NCI-H2081 (cell line): Measurements from ENCODE around the gene HSDL1.

Experiments used
- DNase-seq, 2 experiments: peaks; one replicate each; lab custom pipeline; 2025; lab: John Stamatoyannopoulos, UW

Gene HSDL1

DNA sequence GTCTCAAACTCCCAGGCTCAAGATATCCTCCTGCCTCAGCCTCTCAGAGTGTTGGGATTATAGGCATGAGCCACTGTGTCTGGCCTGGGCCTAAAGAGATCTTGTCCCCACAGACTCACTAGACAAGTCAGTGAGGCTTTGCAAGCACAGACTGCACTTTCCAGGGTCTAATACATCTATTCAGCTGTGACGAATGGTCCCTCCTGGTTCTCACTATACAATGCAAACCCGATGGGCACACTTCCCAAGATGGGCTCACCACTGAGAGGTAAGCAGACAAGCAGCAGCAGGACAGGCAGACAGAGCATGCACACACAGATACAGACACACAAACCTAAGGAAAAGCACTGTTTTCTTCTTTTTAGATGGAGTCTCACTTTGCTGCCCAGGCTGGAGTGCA, 37.1 kb downstream of the HSDL1 start:
- no peak for DNase-seq

DNA sequence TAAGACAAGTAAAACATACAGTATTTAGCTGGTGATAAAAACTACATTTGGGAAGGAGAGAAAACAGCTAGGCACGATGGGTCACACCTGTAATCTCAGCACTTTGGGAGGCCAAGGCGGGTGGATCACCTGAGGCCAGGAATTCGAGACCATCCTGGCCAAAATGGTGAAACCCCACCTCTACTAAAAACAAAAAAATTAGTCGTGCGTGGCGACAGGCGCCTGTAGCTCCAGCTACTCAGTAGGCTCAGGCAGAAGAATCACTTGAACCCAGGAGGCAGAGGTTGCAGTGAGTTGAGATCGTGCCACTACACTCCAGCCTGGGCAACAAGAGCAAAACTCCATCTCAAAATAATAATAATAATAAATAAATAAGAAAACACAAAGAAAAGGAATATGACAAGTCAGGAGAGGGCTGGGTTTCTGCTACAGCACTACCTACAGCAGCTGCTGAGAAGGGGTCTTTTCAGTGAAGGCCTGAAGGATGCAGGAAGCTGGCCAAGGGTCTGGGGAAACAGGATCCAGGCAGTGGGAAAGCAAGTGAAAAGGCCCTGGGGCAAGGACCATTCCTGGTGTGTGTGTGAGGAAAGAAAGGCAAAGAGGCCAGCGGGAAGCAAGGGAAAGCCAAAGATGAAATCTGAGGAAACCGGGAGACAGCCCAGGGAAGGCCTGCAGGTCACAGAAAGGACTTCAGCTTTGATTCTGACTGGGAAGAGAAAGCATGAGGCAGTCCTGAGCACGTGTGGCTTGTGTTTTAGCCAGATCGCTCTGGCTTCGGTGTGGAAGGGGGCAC, 38.8 kb downstream of the HSDL1 start:
- no peak for DNase-seq

DNA sequence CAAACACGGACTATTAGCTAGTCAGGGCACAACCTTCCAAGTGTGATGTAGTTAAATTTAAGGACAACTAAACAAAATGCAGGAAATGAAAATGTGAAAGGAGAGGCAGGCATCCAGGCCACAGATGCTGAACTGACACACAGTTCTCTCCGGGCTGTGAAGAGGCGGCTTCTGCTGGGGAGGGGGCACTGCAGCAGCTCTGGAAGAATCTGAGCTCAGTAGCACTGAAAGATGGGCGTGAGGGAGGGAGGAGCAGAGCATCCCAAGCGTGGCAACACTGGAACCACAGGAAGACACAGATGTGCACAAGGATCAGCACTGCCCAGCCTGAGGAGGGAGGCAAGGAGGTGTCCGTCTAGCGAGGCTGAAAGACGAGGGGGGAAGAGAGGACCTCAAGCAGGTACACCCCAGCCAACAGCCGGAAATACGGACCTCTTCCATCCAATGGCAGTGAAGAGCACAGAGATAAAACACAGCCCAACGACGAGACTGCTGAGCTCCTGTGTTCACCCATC, 39.6 kb downstream of the HSDL1 start:
- DNase-seq: no peak

DNA sequence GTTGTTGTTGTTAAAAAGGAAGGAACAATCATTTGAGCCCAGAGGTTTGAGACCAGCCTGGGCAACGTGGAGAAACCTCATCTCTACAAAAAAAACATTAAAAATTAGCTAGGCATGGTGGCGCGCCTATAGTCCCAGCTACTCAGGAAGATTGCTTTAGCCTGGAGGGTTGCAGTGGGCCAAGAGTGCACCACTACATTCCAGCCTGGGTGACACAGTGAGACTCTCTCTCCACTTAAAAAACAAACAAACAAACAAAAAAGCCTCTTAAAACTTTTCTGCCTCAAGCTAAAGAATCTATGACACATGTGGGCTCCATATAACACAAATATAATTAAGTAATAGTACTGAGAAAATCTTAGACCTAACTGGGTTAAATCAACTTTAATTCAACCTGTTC, 40.7 kb downstream of the HSDL1 start:
- DNase-seq: no peak

DNA sequence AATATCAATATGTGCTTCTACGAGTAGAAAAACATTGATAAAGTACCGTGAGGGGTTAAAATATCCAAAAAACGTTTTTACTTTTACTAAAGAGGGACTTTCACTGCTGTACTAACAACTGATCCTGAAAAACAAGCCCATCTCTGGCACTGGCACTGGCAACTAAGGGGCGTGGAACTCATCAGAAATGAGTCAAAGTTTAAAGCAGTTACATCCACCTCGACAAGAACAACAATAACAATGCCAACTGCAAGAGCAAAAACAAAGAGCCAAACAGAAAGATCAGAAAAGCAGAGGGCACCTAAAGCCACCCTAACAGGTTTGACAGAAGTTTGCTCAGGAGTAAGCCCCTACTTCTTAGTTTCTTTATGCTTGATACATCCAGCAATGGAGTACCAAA, 41.3 kb downstream of the HSDL1 start:
- no peak for DNase-seq

DNA sequence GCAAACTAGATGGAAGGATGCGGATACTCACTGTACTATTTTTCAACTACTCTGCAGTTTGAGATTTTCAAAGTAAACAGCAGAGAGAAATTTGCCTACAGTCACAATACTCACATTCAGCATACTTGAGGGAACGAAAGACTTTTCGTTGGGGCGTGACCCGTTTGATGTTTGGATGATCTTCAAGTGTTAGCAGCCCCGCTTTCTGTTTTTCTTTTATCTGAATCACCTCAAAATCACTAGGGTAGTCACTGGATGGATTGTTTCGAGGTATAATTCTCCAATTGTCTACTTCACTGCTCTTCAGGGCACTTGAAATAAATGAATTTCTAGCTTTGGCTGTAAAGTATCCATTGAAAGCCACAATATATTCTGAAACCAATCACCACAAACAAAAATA, 46.0 kb downstream of the HSDL1 start:
- DNase-seq: no peak

DNA sequence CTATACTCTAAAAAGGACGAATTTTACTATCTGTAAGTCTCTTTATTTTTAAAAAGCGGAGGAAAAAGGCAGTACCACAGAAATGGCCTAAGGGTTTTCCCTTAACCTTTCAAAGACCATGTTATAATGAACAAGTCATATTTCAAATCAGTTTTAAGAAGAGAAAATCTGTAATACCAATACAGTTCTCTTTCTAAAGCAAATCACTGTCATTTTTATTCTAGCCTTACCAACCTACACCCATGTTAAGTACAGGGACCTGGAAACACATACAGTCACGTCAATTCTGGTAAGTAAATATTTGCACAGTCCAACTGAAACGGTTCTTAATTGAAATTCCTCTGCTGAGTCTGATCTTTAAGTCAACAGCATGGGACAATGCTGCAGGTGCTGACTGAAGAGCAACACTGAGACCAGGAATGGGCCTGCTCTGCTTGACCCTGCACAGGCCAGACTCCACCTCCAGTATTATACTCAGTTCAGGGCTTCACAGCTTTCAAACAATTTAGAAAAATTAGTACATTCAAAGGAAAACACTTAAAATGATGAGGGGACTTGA, 48.5 kb downstream of the HSDL1 start:
- DNase-seq: peak in 1 of 2 experiments; percentile 63

DNA sequence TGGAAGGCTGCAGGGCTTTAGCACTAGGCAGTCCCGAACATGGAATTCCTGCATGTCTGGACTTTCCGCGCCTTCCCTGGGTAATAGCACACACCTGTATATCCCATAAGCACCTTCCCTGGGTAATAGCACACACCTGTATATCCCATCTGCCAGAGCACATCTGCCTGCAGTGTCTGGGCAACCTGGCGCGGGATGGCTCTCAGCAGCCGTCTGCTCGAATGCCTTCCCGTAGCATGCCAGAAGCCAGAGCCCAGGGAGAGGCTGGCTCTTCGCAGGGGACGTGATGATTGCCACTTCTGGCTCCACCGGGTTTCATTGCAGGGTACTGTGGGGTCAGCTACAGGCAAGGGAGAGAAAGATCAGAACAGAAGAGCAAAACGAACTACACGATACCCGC, 49.5 kb downstream of the HSDL1 start:
- DNase-seq: no peak

DNA sequence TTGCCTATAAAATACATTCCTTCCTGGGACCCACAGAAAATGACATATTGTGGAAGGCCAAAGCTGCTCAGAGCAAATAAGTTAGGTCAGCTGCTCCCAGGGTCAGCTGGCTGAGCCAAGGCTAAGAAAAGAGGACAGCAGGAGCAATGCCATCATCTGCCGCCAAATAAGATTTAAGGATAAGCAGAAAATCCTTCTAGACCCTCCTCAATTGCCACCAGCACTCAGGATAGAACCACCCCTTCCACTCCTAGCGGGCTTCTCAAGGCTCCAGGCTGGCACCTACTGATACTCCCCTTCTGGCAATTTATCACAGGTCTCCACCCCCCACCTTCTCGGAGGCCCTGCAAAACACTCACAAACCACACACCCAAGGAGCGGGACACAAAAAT, 51.1 kb downstream of the HSDL1 start:
- DNase-seq: no peak

DNA sequence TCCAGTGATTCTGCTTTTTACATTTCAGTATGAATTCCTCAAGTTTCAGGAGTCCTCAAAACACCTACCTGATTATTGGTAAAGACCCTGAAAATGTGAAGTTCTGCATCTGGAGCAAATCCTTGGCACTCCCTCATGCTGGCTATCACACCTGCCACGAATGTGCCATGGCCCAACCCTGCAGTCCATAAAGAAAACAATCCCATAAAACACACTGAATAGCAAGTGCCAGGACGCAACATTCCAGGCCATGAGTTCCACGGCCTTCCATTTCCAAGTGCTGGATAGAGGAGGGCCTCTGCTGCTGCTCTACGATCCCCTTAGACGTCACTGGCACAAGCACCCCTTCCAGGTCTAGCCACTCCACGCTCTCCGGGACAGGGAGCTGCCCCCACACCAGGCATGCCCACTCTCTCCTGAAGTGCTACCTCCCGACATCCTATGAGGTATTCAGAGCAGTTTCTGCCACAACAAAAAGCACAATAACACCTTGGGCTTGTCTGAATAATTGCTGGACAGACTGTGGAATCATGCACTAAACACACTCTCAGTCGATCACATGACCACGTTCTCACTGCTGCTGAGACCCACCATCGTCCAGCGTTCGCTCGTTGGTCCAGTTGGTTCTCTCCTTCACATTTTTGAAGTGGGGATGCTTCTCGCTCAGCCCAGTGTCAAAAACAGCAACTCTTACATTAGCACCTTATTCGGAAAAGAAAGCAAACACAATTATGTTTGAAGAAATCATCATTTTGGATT, 51.7 kb downstream of the HSDL1 start:
- DNase-seq: no peak

DNA sequence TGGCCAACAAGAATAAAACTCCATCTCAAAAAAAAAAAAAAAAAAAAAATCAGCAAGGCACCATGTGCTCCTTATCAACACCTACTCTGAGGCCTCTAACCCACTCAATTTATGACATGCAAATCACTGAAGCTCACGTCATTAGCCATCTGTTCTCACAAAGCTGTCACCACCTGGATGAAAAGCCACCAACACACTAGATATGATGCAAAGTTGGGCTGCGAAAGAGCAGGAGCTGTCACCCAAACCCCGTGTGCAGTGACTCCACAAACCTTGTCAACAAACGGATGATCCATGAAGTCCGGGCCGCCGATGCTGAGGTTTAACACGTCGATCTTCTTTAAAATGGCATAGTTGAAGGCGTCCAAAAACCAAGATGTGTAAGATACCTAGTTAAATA, 53.5 kb downstream of the HSDL1 start:
- no peak for DNase-seq

DNA sequence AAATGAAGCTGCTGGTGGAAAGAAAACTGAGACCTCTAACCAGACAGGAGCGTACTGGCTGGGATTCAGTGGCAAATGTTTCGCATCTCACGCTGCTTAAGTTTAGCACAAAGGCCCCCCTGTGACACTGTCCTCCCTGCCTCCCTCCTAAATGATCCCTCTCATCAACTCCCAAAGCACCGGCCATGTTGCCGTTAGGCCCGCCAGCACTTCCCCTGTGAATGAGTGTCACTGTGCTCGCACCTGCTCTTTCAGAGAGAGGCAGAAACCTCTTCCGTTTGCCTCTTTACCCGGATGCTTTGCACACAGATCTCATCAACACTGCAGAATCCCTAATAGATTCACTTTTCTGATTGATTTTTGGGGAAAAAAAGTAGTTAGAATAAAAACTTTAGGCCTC, 54.8 kb downstream of the HSDL1 start:
- no peak for DNase-seq

DNA sequence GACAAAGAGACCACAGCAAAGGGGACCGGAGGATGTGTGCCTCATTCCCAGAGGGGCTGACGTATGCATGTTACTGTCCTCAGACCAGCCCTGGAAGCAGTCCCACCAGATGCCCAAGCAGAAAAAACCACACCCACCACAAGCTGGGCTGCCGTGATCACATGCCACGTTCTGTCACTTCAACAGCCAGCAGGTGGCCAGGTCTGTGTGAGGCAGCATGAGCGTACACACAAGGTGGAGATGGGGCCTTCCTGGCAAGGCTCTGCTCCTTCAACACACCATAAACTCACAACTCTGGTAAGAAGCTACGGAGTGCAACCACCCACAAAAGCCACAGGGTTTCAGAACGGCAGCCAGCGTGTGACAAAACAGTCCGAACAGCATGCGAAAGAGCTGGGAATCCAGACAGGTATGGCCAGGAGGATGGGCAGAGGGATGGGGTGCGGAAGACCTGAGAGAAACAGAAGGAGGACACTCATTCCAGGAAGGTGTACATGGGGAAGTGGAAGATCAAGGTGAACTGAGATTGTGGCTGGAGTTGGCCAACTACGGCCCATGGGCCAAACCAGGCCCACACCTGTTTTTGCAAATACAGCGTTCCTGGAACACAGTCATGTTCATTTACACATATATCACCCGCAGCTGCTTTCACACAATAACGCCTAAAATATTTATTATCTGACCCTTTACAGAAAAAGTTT, 56.1 kb downstream of the HSDL1 start:
- DNase-seq: no peak

DNA sequence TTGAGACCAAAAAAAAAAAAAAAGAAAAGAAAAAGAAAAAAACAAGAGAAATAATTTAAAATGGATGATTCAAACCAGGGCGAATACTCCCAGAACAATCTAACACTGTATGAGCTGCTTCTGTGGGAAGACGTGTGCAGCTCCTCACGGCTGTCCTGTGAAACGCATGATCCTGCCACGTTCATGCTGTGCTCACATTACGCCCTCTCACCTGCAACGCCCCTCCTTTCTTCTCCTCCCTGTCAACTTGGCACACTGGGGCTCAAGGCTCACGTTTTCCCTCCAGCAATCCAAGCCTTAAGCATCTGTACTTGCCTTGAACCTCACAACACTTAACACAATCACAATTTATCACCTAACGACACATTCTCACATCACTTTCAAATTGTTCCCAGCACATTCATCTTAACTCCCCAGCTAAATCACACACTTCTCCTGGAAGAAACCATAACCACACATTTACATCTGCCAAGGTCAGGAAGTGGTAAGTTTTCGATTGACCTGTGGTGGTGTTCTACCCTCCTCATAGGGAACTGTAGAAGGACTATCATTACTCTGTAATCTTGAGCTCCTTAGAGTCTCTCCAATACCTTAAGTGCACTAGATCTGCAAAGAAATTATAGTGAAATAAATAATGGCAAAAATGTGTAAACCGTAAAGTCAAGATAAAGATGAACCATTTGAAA, 57.4 kb downstream of the HSDL1 start:
- no peak for DNase-seq

DNA sequence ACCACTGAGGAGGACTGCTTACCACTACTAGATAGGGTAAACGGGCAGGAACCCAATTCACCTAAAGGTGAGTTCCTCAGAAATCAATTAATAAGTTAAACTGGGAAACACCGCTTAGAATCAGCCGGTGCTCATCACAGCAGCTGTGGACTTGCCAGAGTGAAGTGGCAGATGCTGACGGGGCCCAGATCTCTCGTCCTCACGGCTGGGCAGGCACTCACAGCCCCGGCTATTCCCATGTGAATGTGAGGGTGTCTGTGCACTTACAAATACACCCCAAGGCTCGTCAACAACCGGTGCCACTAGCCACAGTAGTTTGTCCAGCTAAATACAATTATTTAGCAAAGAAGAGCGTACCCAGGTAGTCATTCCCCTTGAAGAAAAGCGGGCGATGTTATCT, 58.0 kb downstream of the HSDL1 start:
- no peak for DNase-seq

DNA sequence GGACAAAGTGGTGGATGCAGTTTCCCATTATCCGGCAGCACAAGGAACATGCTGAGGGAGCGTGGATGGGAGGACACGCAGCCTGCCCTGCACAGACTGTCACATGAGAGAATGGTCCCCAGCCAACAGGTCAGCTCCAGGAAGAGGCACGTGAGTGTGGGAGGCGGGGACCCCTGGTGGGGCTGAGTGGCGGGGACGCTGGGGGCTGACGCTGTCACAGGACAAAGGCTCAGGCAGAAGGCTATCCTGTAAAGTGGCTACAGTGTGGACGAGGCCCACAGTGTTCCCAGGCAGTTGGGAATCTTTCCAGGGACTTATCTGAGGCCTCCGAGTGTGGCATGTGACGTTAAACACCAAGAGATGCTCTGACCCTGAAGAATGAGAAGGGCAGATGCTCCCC, 58.6 kb downstream of the HSDL1 start:
- no peak for DNase-seq

DNA sequence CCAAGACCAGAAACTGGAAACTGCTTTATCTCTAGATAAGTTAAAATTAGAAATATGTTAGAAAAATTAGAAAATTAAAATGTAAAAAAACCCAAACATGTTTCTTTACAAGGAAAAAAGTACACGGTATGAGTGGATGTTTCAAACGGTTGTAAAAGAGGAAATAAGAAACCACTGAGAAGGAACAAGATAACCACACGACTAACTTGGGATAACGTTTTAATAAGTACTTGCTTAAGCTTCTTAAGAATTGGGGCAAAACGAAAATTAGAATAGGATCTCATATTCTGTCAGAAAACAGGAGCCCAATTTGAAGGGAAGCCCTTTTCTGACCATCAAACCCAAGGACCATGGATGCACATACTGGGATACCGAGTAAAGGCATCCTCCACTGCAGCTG, 59.2 kb downstream of the HSDL1 start:
- DNase-seq: no peak

DNA sequence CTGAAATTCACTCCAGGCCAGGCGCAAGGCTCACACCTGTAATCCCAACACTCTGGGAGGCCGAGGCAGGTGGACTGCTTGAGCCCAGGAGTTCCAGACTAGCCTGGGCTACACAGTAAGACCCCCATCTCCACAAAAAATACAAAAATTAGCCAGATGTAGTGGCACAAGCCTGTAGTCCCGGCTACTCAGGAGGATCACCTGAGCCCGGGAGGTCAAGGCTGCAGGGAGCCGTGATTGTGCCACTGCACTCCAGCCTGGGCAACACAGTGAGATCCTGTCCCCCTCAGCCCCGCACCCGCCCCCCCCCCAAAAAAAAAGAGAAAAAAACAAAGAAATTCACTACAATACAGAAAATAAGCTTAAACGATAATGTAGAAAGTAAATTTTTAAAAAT, 59.7 kb downstream of the HSDL1 start:
- no peak for DNase-seq

DNA sequence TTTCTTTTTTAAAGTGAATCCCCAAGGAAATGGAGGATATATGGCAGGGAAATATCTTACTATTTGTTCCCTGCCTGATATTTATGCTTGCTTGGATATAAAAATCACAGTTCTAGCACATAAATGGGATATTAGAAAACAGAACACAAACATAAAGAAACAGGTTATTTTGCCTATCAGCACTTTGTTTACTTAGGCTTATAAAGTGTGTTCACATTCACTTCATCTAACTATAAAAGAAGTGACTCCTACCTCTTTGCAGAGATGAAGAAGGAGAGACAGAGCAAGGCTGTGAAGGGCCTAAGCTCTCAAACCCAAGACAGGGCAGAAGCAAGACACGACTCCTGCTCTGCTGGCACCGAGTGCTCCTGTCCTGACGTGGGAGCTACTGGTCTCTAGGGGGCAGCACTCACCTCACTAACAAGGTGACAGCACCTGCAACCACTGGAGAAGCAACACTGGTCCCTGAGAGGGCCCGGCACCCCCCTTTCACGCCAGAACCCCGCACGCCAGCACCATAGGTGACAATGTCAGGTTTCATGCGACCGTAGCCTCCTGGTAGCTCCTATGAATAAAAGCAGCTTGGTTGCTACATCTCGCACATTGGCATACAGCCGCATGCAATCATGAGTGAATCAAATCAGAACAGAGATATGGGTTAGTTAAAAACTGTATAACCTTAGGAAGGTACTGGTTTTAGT, 60.3 kb downstream of the HSDL1 start:
- peak; percentile 31 to 56 for DNase-seq

DNA sequence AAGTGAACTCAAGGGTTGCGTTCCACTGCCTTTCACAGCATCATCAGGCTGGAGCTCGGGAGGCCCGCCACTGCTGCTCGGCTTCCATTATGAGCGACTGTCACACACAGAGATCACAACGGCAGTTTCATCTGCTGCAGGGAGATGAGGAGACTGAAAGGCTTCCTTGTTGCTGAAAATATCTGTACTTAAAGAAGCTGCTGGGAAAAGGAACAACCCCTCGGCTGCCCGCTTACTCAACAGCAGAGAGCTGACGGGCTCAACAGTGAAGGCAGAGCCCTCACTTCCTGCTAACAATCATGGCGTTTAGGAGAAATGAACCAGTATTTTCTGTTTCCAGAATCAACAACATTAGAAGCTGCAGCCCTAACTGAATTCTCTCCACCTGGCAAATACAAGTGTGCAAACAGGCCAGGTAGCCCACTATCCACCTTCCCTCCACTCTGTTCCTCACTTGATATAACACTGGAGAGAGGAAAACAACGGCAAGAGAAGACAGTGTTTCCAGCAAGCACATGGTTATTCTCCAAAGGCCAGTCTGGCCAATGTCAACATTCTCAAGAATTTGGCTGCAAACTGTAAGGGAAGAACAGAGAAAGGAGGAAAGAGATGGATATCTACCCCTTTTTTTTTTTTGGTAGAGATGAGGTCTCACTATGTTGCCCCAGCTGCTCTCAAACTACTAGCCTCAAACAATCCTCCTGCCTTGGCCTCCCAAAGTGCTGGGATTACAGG, 62.0 kb downstream of the HSDL1 start:
- no peak for DNase-seq

DNA sequence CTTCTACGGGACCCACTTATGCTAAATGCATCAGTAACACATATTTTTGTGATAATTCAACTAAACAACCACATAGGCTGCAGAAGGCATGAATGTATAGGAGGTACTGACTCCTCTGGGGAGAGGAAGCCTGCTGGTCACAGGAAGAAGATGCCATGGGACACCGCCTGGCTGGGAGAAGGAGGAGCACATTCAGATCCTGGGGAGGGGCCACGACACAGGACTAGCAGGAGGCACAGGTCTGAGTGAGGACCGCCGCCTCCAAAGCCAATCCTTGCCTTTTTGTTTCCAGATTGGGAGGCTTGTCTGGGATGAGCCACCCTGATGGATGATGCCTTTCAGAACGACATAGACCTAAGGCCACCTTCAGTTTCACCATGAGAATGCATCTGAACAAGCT, 62.9 kb downstream of the HSDL1 start:
- no peak for DNase-seq
